Cardiac fibroblast (primary cell): ENCODE results near the gene ABCC3.

Experiments used
- DNase-seq, 2 donors: peaks; one replicate each; pipeline versions ENCODE4 v3.0.0 to v3.0.0-alpha.2; 2010; ENCODE audit warnings: low read depth in 2 of 2
- H3K4me3 ChIP-seq, 2 donors: replicated peaks in 1 of 2; 1 replicate in 1 of 2; 2 replicates in 1 of 2; pipeline ENCODE4 v1.5.1; 2011; ENCODE audit warnings: low read depth in 2 of 2, low read length in 2 of 2, mild to moderate bottlenecking in 2 of 2, moderate library complexity in 1 of 2
- TF ChIP-seq, protein P1 (sequence below): IDR thresholded peaks from one replicate; pipeline ENCODE4 v1.5.1; 2011; ENCODE audit warnings: low read depth, mild to moderate bottlenecking, low read length, inconsistent platforms

The ABCC3 gene

DNA sequence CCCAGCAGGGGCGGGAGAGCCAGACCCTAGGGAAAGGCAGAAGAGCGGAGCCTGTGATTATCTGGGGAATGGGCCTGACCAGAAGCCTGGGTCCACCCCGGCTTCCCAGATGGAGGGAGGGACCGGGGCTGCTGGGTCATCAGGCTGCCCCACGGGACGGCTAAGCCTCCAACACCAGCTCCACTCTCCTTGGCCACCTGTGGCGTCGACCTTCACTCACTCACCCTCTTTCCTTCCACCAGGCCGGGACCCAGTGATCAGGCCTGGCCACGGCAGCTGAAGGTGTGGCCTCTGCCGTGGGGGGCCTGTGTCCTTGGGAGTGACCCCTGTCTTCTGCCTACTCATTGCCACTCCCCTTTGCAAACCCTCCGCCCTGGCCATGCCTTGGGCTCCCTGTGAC lies 22.4 kb upstream of the ABCC3 start:
- no peak overlapping the region for H3K4me3 ChIP-seq
- DNase-seq = no peak
- TF ChIP-seq, protein P1, sequence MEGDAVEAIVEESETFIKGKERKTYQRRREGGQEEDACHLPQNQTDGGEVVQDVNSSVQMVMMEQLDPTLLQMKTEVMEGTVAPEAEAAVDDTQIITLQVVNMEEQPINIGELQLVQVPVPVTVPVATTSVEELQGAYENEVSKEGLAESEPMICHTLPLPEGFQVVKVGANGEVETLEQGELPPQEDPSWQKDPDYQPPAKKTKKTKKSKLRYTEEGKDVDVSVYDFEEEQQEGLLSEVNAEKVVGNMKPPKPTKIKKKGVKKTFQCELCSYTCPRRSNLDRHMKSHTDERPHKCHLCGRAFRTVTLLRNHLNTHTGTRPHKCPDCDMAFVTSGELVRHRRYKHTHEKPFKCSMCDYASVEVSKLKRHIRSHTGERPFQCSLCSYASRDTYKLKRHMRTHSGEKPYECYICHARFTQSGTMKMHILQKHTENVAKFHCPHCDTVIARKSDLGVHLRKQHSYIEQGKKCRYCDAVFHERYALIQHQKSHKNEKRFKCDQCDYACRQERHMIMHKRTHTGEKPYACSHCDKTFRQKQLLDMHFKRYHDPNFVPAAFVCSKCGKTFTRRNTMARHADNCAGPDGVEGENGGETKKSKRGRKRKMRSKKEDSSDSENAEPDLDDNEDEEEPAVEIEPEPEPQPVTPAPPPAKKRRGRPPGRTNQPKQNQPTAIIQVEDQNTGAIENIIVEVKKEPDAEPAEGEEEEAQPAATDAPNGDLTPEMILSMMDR = no peak

DNA sequence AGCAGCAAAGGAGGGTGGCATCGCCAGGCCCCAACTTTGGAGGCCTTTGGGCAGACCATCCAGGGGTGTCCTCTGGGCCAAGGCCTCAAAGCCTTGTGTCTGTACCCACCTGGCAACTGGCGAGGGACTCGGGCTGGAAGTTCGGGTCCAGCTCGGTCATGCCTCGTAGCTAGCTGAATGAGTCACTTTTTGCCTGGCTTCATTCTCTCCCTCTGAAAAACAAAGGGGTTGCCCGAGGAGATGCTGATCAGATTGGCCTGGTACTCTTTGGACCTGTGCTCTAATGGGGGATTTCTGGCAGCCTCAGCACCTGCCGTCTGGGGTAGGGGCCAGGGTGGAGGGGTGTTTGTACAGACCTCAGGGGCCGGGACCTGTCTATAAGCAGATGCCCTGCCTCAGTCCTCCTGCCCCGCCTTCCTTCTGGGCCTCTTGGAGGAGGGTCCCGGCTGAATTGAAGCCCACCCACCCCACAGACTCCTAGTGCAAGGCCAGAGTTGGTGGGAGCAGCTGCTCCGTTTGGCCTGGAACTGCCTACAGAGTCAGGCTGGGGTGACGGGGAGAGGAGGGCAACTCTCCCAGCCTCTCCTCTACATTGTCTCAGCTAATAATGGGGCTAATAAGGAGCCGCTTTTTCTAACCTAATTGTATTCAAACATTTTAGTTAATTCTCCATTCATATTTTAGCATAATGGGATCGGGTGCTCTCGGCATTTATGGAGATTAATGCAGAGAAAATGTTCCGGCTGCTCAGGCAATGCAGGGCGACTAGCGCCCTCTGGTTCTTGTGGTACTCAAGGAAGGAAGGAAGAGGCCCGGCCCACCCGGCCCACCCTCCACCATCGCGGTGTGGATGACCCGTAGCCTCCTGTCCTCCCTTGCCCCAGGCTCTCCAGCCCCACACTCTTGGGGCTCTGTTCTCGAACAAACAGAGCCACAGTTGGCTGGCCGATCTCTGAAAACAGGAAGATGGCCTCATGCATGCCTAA lies 21.4 kb upstream of the ABCC3 start:
- no peak overlapping the region for H3K4me3 ChIP-seq
- TF ChIP-seq, protein P1 = no peak
- no peak for DNase-seq

DNA sequence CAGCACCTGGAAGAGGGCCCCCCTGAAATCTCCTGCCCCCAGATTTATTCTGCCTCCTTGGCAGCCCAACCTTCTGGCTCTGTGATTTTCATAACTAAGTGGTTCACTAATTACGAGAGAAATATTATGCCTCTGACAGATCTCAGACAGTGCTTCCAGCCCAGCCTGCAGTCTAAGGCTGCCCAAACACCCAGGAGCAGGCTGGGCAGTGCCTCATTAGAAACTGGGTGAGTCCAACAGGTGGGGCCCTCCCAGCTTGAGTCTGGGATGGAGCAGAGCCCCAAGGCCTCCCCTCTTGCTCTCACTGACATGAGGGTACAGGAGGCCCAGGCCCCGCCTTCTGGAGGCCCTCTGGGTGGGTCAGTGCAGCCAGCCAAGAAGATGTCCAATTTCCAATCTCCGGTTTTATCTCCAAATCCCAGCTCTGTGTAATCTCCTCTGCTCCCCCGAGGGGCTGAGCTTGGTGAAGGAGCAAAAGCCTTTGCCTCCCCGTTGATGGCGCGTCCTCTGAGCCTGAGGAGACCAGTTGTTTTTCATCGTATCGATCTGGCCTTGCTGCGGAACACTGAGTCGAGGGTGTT lies 20.1 kb upstream of the ABCC3 start:
- TF ChIP-seq, protein P1 = no peak
- DNase-seq = no peak
- no peak overlapping the region for H3K4me3 ChIP-seq

DNA sequence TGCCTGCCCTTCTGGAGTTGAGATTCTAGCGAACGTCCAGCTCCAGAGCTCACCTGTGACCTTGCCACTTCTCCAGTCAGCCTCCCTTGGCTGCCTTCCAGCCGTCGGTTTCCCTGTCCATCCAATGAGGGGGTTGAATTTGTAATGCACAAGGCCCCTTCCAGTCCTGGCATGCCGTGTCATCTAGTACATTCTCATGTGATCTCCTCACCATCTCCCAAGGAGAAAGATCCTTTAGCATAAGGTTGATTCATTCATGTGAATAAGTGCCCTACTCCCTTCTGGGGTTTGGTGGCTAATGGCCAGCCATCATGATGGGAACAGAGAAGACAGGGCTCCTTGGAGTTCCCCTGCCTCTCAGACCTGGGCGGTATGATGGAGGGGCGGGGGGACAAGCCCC lies 18.9 kb upstream of the ABCC3 start:
- DNase-seq = peak in 1 of 2 donors; percentile 33
- no peak overlapping the region for H3K4me3 ChIP-seq
- TF ChIP-seq, protein P1 = no peak

DNA sequence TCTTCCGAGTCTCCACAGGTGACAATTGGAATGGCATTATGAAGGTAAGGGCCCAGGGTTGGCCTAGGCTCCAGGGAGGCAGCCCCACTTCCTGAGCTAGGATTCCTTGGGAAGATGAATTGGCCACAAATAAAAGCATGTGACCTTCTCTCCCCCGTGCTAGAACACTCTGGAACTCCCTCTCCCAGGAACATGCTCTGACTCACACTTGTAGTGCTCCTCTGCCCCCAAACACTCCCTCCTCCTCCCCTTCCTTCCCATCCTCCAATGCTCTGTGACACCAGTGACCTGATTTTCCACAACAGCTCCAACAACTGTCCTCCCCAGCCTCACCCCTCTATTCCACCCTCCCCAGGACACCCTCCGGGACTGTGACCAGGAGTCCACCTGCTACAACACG lies 16.4 kb upstream of the ABCC3 start:
- H3K4me3 ChIP-seq = no peak overlapping the region
- peak; percentile 46 to 48 for DNase-seq
- TF ChIP-seq, protein P1 = no peak

DNA sequence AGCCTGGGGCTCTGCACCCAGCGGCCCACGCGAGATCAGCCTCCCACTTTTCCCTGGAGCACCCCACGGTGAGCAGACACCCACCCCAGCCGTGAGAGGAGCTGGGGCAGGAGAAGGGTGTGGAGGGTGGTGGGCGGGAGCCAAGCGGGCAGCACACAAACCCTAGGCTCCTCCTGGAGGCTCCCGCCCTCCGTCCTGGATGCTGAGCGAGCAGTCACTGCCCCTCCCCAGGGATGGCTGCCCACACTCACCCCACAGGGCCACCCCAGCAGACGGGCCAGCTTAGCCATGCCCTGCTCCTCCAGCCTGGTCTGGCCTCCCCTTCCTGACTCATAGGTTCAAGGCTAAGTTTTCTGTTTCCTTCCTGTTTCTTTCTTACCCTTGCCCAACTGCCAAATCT lies 15.7 kb upstream of the ABCC3 start:
- DNase-seq = peak in 1 of 2 donors; percentile 17

More for the DNA sequence above, 15.7 kb upstream of the ABCC3 start:
- TF ChIP-seq, protein P1 = no peak
- H3K4me3 ChIP-seq = no peak overlapping the region
